Measurements from ENCODE around the gene NUP62. TPM values are rescaled to one million over a fixed set of nuclear protein-coding genes. Genes with fewer than 3 reads are reported as not detected.

NUP62 gene
- total and polyA plus RNA-seq, 2 of the 8 experiments (the other 6 are each of a cell fraction or from before 2014, with no cell fraction given), result 50.0 to 107 TPM

- no peak overlapping the region for H3K14ac ChIP-seq (ENCODE audit: insufficient read length)
- peaks cover 0 to 8% (median 4%) of the 10 kb centered on the region in 4 experiments; a peak in 5 of 7 replicates for H3K4me1 ChIP-seq (replicated peaks in 1 of 4; ENCODE audit: control insufficient read depth in 3 of 4, insufficient read depth in 4 of 4, low read length in 3 of 4)
- H2BK5ac ChIP-seq (ENCODE audit: low read depth, low read length), result no peak overlapping the region
- WGBS, 2 experiments (ENCODE audit: extremely low coverage in 1 of 2, insufficient coverage in 1 of 2, insufficient read length in 1 of 2, insufficient replicate concordance in 2 of 2, low coverage in 1 of 2, low lambda C conversion rate in 2 of 2, missing lambda C conversion rate in 1 of 2), result 87% methylated on average over 13 of the region's 13 CpGs; no CpG with 5 or more reads in 1 of the 2 experiments
- no peaks in the 10 kb centered on the region for H3K79me2 ChIP-seq (ENCODE audit: control insufficient read depth in 1 of 2, insufficient read depth in 2 of 2, low read length in 2 of 2)
- ChIA-PET CTCF (ENCODE audit: partially characterized antibody) (interaction anchor here (0.9 to 7.3 kb wide), 6 partner anchors 11 to 308 kb away, joined by 3 to 69 read pairs (median 4); no protein-coding TSS in a partner anchor), POLR2A (ENCODE audit: partially characterized antibody) (interaction anchor here (0.6 to 1.1 kb wide), 3 partner anchors 16 to 25 kb away, joined by 3 to 4 read pairs (median 3); no protein-coding TSS in a partner anchor)
- no peak overlapping the region for H2BK12ac ChIP-seq (ENCODE audit: low read depth, low read length)
- no peak overlapping the region for H2BK15ac ChIP-seq (ENCODE audit: low read length)
- peaks cover 0 to 1% of the 10 kb centered on the region in 2 experiments for H4K20me1 ChIP-seq (replicated peaks in 1 of 2; ENCODE audit: control insufficient read depth in 1 of 2, insufficient read depth in 2 of 2, low read length in 2 of 2)
- H2AFZ ChIP-seq (ENCODE audit: low read length), result no peak overlapping the region
- H3K9me3 ChIP-seq (ENCODE audit: insufficient read depth in 2 of 2, low read depth in 1 of 2, low read length in 1 of 2), result peaks cover 0 to 3% of the 10 kb centered on the region in 2 experiments; a peak in 1 of 4 replicates
- no peak overlapping the region for H4K91ac ChIP-seq (replicated peaks; ENCODE audit: insufficient read length, low read length)
- no peak overlapping the region for H2AK5ac ChIP-seq (ENCODE audit: low read depth, low read length)
- H3K23ac ChIP-seq (ENCODE audit: insufficient read length), result no peak overlapping the region
- H4K5ac ChIP-seq (ENCODE audit: insufficient read length, low read depth, low read length), result no peak overlapping the region
- H3K79me1 ChIP-seq (ENCODE audit: low read depth, low read length), result no peaks in the 10 kb centered on the region
- H3K4ac ChIP-seq (replicated peaks; ENCODE audit: insufficient read length, low read depth, low read length), result no peak overlapping the region
- no peak overlapping the region for H3K27ac ChIP-seq (ENCODE audit: low read depth, low read length)
- no peaks in the 10 kb centered on the region for H3K27me3 ChIP-seq (replicated peaks in 1 of 4; ENCODE audit: control insufficient read depth in 3 of 4, extremely low read depth in 1 of 4, insufficient read depth in 3 of 4, low read length in 3 of 4)
- no peak overlapping the region for H2BK120ac ChIP-seq (replicated peaks; ENCODE audit: low read depth, low read length)
- H3K4me3 ChIP-seq (ENCODE audit: extremely low read depth in 1 of 4, insufficient read depth in 2 of 4, low read depth in 3 of 4, low read length in 4 of 4), result no peak overlapping the region
- no peaks in the 10 kb centered on the region for H3K36me3 ChIP-seq (ENCODE audit: control insufficient read depth in 2 of 4, insufficient read depth in 4 of 4, low read length in 3 of 4)
- no peak overlapping the region for H3K4me2 ChIP-seq (ENCODE audit: insufficient read depth in 1 of 2, low read depth in 2 of 2, low read length in 2 of 2)
- no peaks in the 10 kb centered on the region for H3K23me2 ChIP-seq (ENCODE audit: low read depth, low read length)
- no peak for TF ChIP-seq RFX5 (IDR thresholded peaks at IDR 0.05; ENCODE audit: borderline replicate concordance, low read depth, low read length)
- TF ChIP-seq CTCF (IDR thresholded peaks at IDR 0.05; ENCODE audit: control extremely low read depth in 1 of 3, insufficient read depth in 1 of 3, low read depth in 1 of 3, low read length in 3 of 3), result no peak
- TF ChIP-seq FOSL1 (IDR thresholded peaks at IDR 0.05; ENCODE audit: insufficient read depth, low read depth, low read length), result no peak
- no peak overlapping the region for H3K18ac ChIP-seq (ENCODE audit: extremely low read depth, low read length)
- H3K56ac ChIP-seq (replicated peaks; ENCODE audit: insufficient read length, low read depth, low read length), result no peak overlapping the region
- no peak for DNase-seq (ENCODE audit: low read depth in 1 of 2, low spot score in 2 of 2)
- H4K8ac ChIP-seq (ENCODE audit: extremely low read depth, insufficient read depth, low read length), result no peak overlapping the region; the same call in 1 of the 2 replicates
- no peak overlapping the region for H2BK20ac ChIP-seq (ENCODE audit: low read length)
- no peak overlapping the region for H3K9ac ChIP-seq (replicated peaks in 1 of 4; ENCODE audit: extremely low read depth in 1 of 4, low read depth in 3 of 4, low read length in 3 of 4)
- no peak for FAIRE-seq
Observed at GRCh38 chr19:49950956-49951526, 21.7 kb upstream of the NUP62 start.

All from H1 (cell line).